Measurements from ENCODE around the gene STAT5A. TPM values are rescaled to one million over a fixed set of nuclear protein-coding genes. Genes with fewer than 3 reads are reported as not detected.
"Not testable (repeated sequence)": the region's sequence is repeated elsewhere in the genome, so short reads cannot be mapped to it uniquely, and the experiment has no call there.

STAT5A gene
- total RNA-seq, 1 experiment from 2014 or later = 6.4 TPM

GRCh38 chr17:42260318-42260717, 28.0 kb upstream of the STAT5A start:
- no peaks in the 10 kb centered on the region for H3K79me2 ChIP-seq (ENCODE audit: insufficient read depth, low read length)
- H3K27me3 ChIP-seq (ENCODE audit: insufficient read depth, low read length) = no peaks in the 10 kb centered on the region
- TF ChIP-seq CTCF (conservative IDR thresholded peaks at IDR 0.05) = no peak
- H4K5ac ChIP-seq (ENCODE audit: insufficient read length, low read depth, low read length) = no peak overlapping the region
- H3K9me3 Mint-ChIP-seq = no peaks in the 10 kb centered on the region
- no peak overlapping the region for H2BK20ac ChIP-seq (ENCODE audit: low read depth, low read length, poor library complexity, severe bottlenecking)
- no peak overlapping the region for H3K27ac ChIP-seq (ENCODE audit: insufficient read length, low read depth, low read length)
- H2BK12ac ChIP-seq (ENCODE audit: insufficient read length, low read depth, low read length) = no peak overlapping the region
- no peak overlapping the region for H3K4me2 ChIP-seq (ENCODE audit: insufficient read depth, insufficient read length, low read length)
- no peak overlapping the region for H4K8ac ChIP-seq (replicated peaks; ENCODE audit: insufficient read length, low read depth, low read length)
- no peak overlapping the region for H3K9ac ChIP-seq (ENCODE audit: extremely low read depth, insufficient read length, low read length)
- H3K4me3 Mint-ChIP-seq = no peak overlapping the region
- no peaks in the 10 kb centered on the region for H3K4me1 ChIP-seq (ENCODE audit: insufficient read depth, low read length)
- no peak overlapping the region for H3K23ac ChIP-seq (ENCODE audit: insufficient read length, low read depth, low read length)
- H2AK5ac ChIP-seq (ENCODE audit: insufficient read length, low read length) = no peak overlapping the region
- no peaks in the 10 kb centered on the region for H3K9me3 ChIP-seq (ENCODE audit: control insufficient read depth, low read depth, low read length)
- H3K4me1 Mint-ChIP-seq = peaks cover 3 to 7% of the 10 kb centered on the region in 2 experiments
- no peak overlapping the region for H3T11ph ChIP-seq (ENCODE audit: low read length)
- H4K20me1 ChIP-seq (ENCODE audit: control insufficient read depth, insufficient read depth, insufficient read length) = no peaks in the 10 kb centered on the region
- H4K91ac ChIP-seq (ENCODE audit: insufficient read length, low read depth, low read length) = no peak overlapping the region
- no peak overlapping the region for H3K56ac ChIP-seq (ENCODE audit: insufficient read length, low read depth, low read length)
- H3K27ac Mint-ChIP-seq = no peak overlapping the region
- no peak for DNase-seq
- H3K79me1 ChIP-seq (ENCODE audit: insufficient read depth, low read depth, low read length, poor library complexity, severe bottlenecking) = peaks cover under 1% of the 10 kb centered on the region
- no peak overlapping the region for H3K18ac ChIP-seq (ENCODE audit: insufficient read length, low read depth, low read length)
- H2AFZ ChIP-seq (ENCODE audit: low read length) = no peak overlapping the region
- H3K36me3 Mint-ChIP-seq (ENCODE audit: insufficient read depth in 1 of 3, low read depth in 3 of 3) = no peaks in the 10 kb centered on the region; a peak in 2 of 7 replicates
- WGBS (ENCODE audit: extremely low coverage, insufficient read length, low lambda C conversion rate) = no CpG with 5 or more reads among the region's 6 CpGs
- no peaks in the 10 kb centered on the region for H3K23me2 ChIP-seq (ENCODE audit: insufficient read length, low read depth, low read length, poor library complexity, severe bottlenecking)
- no peak overlapping the region for H2BK120ac ChIP-seq (ENCODE audit: low read depth, low read length, poor library complexity, severe bottlenecking)
- no peak overlapping the region for H2BK5ac ChIP-seq (ENCODE audit: insufficient read length, low read length)
- no peaks in the 10 kb centered on the region for H3K27me3 Mint-ChIP-seq (ENCODE audit: low read depth)
- no peak overlapping the region for H3K4ac ChIP-seq (ENCODE audit: low read depth, low read length)
- no peak overlapping the region for H2BK15ac ChIP-seq (ENCODE audit: low read depth, low read length)
- no peak overlapping the region for H3K14ac ChIP-seq (ENCODE audit: insufficient read depth, low read length)

DNA sequence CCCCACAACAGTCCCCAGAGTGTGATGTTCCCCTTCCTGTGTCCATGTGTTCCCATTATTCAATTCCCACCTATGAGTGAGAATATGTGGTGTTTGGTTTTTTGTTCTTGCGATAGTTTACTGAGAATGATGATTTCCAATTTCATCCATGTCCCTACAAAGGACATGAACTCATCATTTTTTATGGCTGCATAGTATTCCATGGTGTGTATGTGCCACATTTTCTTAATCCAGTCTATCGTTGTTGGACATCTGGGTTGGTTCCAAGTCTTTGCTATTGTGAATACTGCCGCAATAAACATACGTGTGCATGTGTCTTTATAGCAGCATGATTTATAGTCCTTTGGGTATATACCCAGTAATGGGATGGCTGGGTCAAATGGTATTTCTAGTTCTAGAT, 23.9 kb upstream of the STAT5A start:
- not testable (repeated sequence) for H3K4me3 Mint-ChIP-seq; H2BK5ac ChIP-seq (ENCODE audit: insufficient read length, low read length); H3K4me2 ChIP-seq (ENCODE audit: insufficient read depth, insufficient read length, low read length); H3K18ac ChIP-seq (ENCODE audit: insufficient read length, low read depth, low read length); H4K8ac ChIP-seq (replicated peaks; ENCODE audit: insufficient read length, low read depth, low read length); H3K27me3 Mint-ChIP-seq (ENCODE audit: low read depth); H2BK12ac ChIP-seq (ENCODE audit: insufficient read length, low read depth, low read length); H3K23me2 ChIP-seq (ENCODE audit: insufficient read length, low read depth, low read length, poor library complexity, severe bottlenecking); H3K36me3 Mint-ChIP-seq (ENCODE audit: insufficient read depth in 1 of 3, low read depth in 3 of 3); H3K9me3 ChIP-seq (ENCODE audit: control insufficient read depth, low read depth, low read length); H3K27ac Mint-ChIP-seq; DNase-seq; H4K91ac ChIP-seq (ENCODE audit: insufficient read length, low read depth, low read length); H3K4me1 ChIP-seq (ENCODE audit: insufficient read depth, low read length); H2AFZ ChIP-seq (ENCODE audit: low read length); H3K27me3 ChIP-seq (ENCODE audit: insufficient read depth, low read length); H3K4me1 Mint-ChIP-seq; H3K4ac ChIP-seq (ENCODE audit: low read depth, low read length); H2AK5ac ChIP-seq (ENCODE audit: insufficient read length, low read length); H4K5ac ChIP-seq (ENCODE audit: insufficient read length, low read depth, low read length); H3K56ac ChIP-seq (ENCODE audit: insufficient read length, low read depth, low read length); H2BK20ac ChIP-seq (ENCODE audit: low read depth, low read length, poor library complexity, severe bottlenecking); H3K23ac ChIP-seq (ENCODE audit: insufficient read length, low read depth, low read length); H3T11ph ChIP-seq (ENCODE audit: low read length); H3K9me3 Mint-ChIP-seq; H3K9ac ChIP-seq (ENCODE audit: extremely low read depth, insufficient read length, low read length); H3K27ac ChIP-seq (ENCODE audit: insufficient read length, low read depth, low read length); H4K20me1 ChIP-seq (ENCODE audit: control insufficient read depth, insufficient read depth, insufficient read length); H2BK120ac ChIP-seq (ENCODE audit: low read depth, low read length, poor library complexity, severe bottlenecking); H3K79me1 ChIP-seq (ENCODE audit: insufficient read depth, low read depth, low read length, poor library complexity, severe bottlenecking); H2BK15ac ChIP-seq (ENCODE audit: low read depth, low read length); H3K14ac ChIP-seq (ENCODE audit: insufficient read depth, low read length); H3K79me2 ChIP-seq (ENCODE audit: insufficient read depth, low read length)
- WGBS (ENCODE audit: extremely low coverage, insufficient read length, low lambda C conversion rate) = no CpG with 5 or more reads among the region's 4 CpGs
